HepG2 (cell line): ENCODE measurements around the gene RPL22L1. TPM values are rescaled to one million over a fixed set of nuclear protein-coding genes. Genes with fewer than 3 reads are reported as not detected.
"Not testable (repeated sequence)": the region's sequence is repeated elsewhere in the genome, so short reads cannot be mapped to it uniquely, and the experiment has no call there.

ENCODE experiments used
- ATAC-seq: fragments of 200-7000 bp; cut with Tn5 transposase; 3 replicates; pipeline ENCODE4 v1.9.1; 2020; ENCODE audit warnings: mild to moderate bottlenecking, moderate library complexity
- BruUV-seq: library from RNA; stranded (reverse); fragments of 400-500 nt; replicated peaks from 2 replicates; lab custom pipeline; 2021; lab: Mats Ljungman, UMichigan
- CTCF ChIA-PET: fragments of 300-600 bp; formaldehyde crosslinking; extraction: SDS; loops from one replicate; lab custom pipeline; 2021; ENCODE audit warnings: low total read pairs, inconsistent platforms, low intra/inter-chr PET ratio; lab: Yijun Ruan, JAX
- POLR2A ChIA-PET: fragments of 350-600 bp; sonication (Branson Sonifier 250); formaldehyde crosslinking; loops from one replicate; lab custom pipeline; 2020; ENCODE audit warnings: antibody characterized with exemption, inconsistent platforms; lab: Yijun Ruan, JAX
- DNase-seq: peaks from one replicate; pipeline ENCODE4 v3.0.0-alpha.2; 2015; ENCODE audit warnings: low spot score
- FAIRE-seq: peaks from 3 replicates; lab custom pipeline; 2011; peaks lifted over from hg19 to GRCh38; lab: Jason Lieb, UNC
- H2AFZ ChIP-seq: one replicate; pipeline ENCODE4 v1.6.1; 2011; ENCODE audit warnings: low read length, inconsistent platforms
- H3K27ac ChIP-seq: fragments of 300-600 bp; 3 replicates; pipeline ENCODE4 v1.8.0; 2011; ENCODE audit warnings: mixed run types, mild to moderate bottlenecking, mixed read lengths, low read length, inconsistent platforms; ENCODE audit not compliant: insufficient read depth; ENCODE audit errors: extremely low read length
- H3K27me3 ChIP-seq, 2 experiments: fragments of 200-600 bp in 1 of 2; 2 replicates in 1 of 2; 3 replicates in 1 of 2; pipeline versions ENCODE4 v1.6.0 to v1.8.0; 2011; ENCODE audit warnings: low read length in 2 of 2, mild to moderate bottlenecking in 2 of 2, moderate library complexity in 2 of 2, inconsistent platforms in 1 of 2; ENCODE audit not compliant: insufficient read depth in 2 of 2, control insufficient read depth in 1 of 2
- H3K36me3 ChIP-seq, 2 experiments: fragments of 200-600 bp in 1 of 2; replicated peaks in 1 of 2; 2 replicates in 1 of 2; 3 replicates in 1 of 2; pipeline versions ENCODE4 v1.5.1 to v1.8.0; 2011; ENCODE audit warnings: low read length in 2 of 2, inconsistent platforms in 1 of 2; ENCODE audit not compliant: insufficient read depth in 2 of 2, control insufficient read depth in 1 of 2
- H3K4me1 ChIP-seq: 2 replicates; pipeline ENCODE4 v1.5.1; 2012; ENCODE audit warnings: low read length, inconsistent platforms; ENCODE audit not compliant: insufficient read depth
- H3K4me2 ChIP-seq: 2 replicates; pipeline ENCODE4 v1.6.0; 2011; ENCODE audit warnings: low read depth, low read length, inconsistent platforms
- H3K4me3 ChIP-seq, 3 experiments: fragments of 200-600 bp in 1 of 3; sonication (generic), shearing (Covaris generic) in 1 of 3; replicated peaks in 1 of 3; 2 replicates each; pipeline ENCODE4 v1.5.1; 2011 to 2016; ENCODE audit warnings: low read length in 3 of 3, inconsistent platforms in 2 of 3, low read depth in 2 of 3, mild to moderate bottlenecking in 2 of 3, control low read depth in 1 of 3, mixed read lengths in 1 of 3; ENCODE audit not compliant: insufficient read depth in 1 of 3
- H3K79me2 ChIP-seq: one replicate; pipeline ENCODE4 v1.6.1; 2011; ENCODE audit warnings: low read length, inconsistent platforms; ENCODE audit not compliant: insufficient read depth
- H3K9ac ChIP-seq: 2 replicates; pipeline ENCODE4 v1.6.0; 2011; ENCODE audit warnings: mild to moderate bottlenecking, low read depth, low read length, inconsistent platforms; ENCODE audit not compliant: insufficient read depth
- H3K9me3 ChIP-seq: 2 replicates; pipeline ENCODE4 v1.5.1; 2012; ENCODE audit warnings: mild to moderate bottlenecking, low read length
- H4K20me1 ChIP-seq: 2 replicates; pipeline ENCODE4 v1.6.0; 2011; ENCODE audit warnings: inconsistent platforms, mild to moderate bottlenecking, low read length, moderate library complexity; ENCODE audit not compliant: insufficient read depth
- NFE2L2 ChIP-seq: fragments of 150-350 bp; IDR thresholded peaks from 2 replicates; pipeline ENCODE4 v1.6.1; 2014; ENCODE audit warnings: low read length
- ZNF281 ChIP-seq: sonication (generic); formaldehyde crosslinking; IDR thresholded peaks from 2 replicates; pipeline ENCODE4 v1.4.0; 2020; ENCODE audit warnings: missing genetic modification reagents, borderline replicate concordance
- WGBS: methylation state at CpG from one replicate; pipeline ENCODE4 v1.1.6; 2017; ENCODE audit warnings: low lambda C conversion rate; 5-methylcytosine and 5-hydroxymethylcytosine counted together
- in situ Hi-C: cut with HindIII; loops from 2 replicates; pipeline ENCODE4 v1.10.0; 2017; ENCODE audit warnings: low pct_unique_long_range_greater_than_20kb; ENCODE audit not compliant: extremely low pct_ligation_motif_present
- intact Hi-C: fragments of 100-400 bp; cut with micrococcal nuclease; formaldehyde crosslinking; loops from one replicate; pipeline ENCODE4 v1.10.0; 2022; ENCODE audit not compliant: unreplicated experiment
- polyA plus RNA-seq, 8 experiments: library from polyadenylated mRNA; depleted of rRNA in 3 of 8; stranded (reverse) in 7 of 8; unstranded in 1 of 8; fragments of >200 nt; fragmentation: Illumina TruSeq in 4 of 8; extraction: Trizol in 4 of 8; gene quantifications; 2 replicates each; pipeline versions ENCODE4 v1.2.1 to v1.2.3, GENCODE V29; 2011 to 2016; ENCODE audit warnings: low read depth in 4 of 8, missing spikeins in 1 of 8, mixed read lengths in 1 of 8; ENCODE audit not compliant: insufficient read depth in 1 of 8
- total RNA-seq, 5 experiments: library from RNA; depleted of rRNA; stranded (reverse); fragments of >200 nt; fragmentation: Illumina TruSeq; extraction: Trizol; gene quantifications; 2 replicates each; pipeline ENCODE4 v1.2.3, GENCODE V29; 2016; ENCODE audit warnings: low read depth in 1 of 5

Gene RPL22L1
- total and polyA plus RNA-seq, 2 of the 13 experiments (the other 11 are each of a cell fraction or from before 2014, with no cell fraction given), result 42.7 to 152 TPM

GRCh38 chr3:170878688-170879087 lies 8.7 kb upstream of the RPL22L1 start:
- H3K4me1 ChIP-seq, H3K27ac ChIP-seq, H3K36me3 ChIP-seq, POLR2A ChIA-PET, H3K9ac ChIP-seq, H3K4me2 ChIP-seq, CTCF ChIA-PET, H2AFZ ChIP-seq, H4K20me1 ChIP-seq, FAIRE-seq, intact Hi-C loops, DNase-seq, H3K4me3 ChIP-seq, H3K27me3 ChIP-seq, H3K9me3 ChIP-seq, ATAC-seq, BruUV-seq, in situ Hi-C loops, H3K79me2 ChIP-seq: not testable (repeated sequence)
- WGBS, result 75% methylated on average over 3 of the region's 5 CpGs

DNA sequence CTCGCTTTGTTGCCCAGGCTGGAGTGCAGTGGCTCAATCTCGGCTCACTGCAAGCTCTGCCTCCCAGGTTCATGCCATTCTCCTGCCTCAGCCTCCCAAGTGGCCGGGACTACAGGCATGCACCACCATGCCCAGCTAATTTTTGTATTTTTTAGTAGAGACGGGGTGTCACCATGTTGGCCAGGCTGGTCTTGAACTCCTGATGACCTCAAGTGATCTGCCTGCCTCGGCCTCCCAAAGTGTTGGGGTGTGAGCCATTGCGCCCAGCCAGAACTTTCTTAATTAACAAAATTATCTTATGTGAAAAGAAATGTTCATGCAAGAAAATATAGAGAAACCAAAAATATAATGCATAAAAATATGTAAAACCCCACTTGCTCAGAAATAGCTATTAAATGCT lies 7.3 kb upstream of the RPL22L1 start:
- in situ Hi-C loops, BruUV-seq, H3K4me2 ChIP-seq: not testable (repeated sequence)

GRCh38 chr3:170876537-170876936 lies 6.5 kb upstream of the RPL22L1 start:
- FAIRE-seq (no peak), DNase-seq (no peak), ATAC-seq (no peak)
- Histone ChIP-seq H2AFZ (no peak overlapping the region), H3K36me3 (no peaks in the 10 kb centered on the region), H3K4me3 (no peak overlapping the region), H3K27ac (no peak overlapping the region), H3K9me3 (no peaks in the 10 kb centered on the region), H3K27me3 (no peaks in the 10 kb centered on the region), H3K4me1 (no peaks in the 10 kb centered on the region), H4K20me1 (no peaks in the 10 kb centered on the region), H3K9ac (no peak overlapping the region), H3K79me2 (no peaks in the 10 kb centered on the region), H3K4me2 (no peak overlapping the region)
- WGBS, result 7% methylated on average over 2 of the region's 2 CpGs
- intact Hi-C loops (no loop called here), in situ Hi-C loops (no loop called here)
- no TSS peak for BruUV-seq
- ChIA-PET POLR2A (no interaction called here), CTCF (no interaction called here)
- TF ChIP-seq ZNF281 (CRISPR knock-in tag) (no peak), NFE2L2 (no peak)

More for the DNA sequence above, 7.3 kb upstream of the RPL22L1 start:
- POLR2A ChIA-PET, H3K36me3 ChIP-seq, H3K4me1 ChIP-seq, DNase-seq, H3K4me3 ChIP-seq, ATAC-seq, H3K79me2 ChIP-seq, CTCF ChIA-PET, H2AFZ ChIP-seq, H3K9me3 ChIP-seq, H4K20me1 ChIP-seq, FAIRE-seq, H3K9ac ChIP-seq, H3K27ac ChIP-seq, intact Hi-C loops, H3K27me3 ChIP-seq: not testable (repeated sequence)
- WGBS, result 54% methylated on average over 6 of the region's 6 CpGs
